GM11168 (cell line): Measurements from ENCODE around the gene MCTP1.

ENCODE experiments used
- in situ Hi-C: fragments of 300-500 bp; cut with MboI; formaldehyde crosslinking; loops from one replicate; pipeline ENCODE4 v1.12.0; 2022; ENCODE audit warnings: low sequenced_read_pairs; ENCODE audit not compliant: unreplicated experiment

The MCTP1 gene

GRCh38 chr5:94793816-94794198 is 491.1 kb downstream of the MCTP1 start:
- in situ Hi-C loops = no loop called here

- in situ Hi-C loops = no loop called here
Observed at GRCh38 chr5:94793113-94793815, 491.6 kb downstream of the MCTP1 start.

GRCh38 chr5:94791829-94792228 is 493.1 kb downstream of the MCTP1 start:
- in situ Hi-C loops = no loop called here

- in situ Hi-C loops = no loop called here
Observed at GRCh38 chr5:94788527-94788926, 496.4 kb downstream of the MCTP1 start.

- in situ Hi-C loops = no loop called here
Observed at GRCh38 chr5:94784536-94785505, 500.1 kb downstream of the MCTP1 start.

DNA sequence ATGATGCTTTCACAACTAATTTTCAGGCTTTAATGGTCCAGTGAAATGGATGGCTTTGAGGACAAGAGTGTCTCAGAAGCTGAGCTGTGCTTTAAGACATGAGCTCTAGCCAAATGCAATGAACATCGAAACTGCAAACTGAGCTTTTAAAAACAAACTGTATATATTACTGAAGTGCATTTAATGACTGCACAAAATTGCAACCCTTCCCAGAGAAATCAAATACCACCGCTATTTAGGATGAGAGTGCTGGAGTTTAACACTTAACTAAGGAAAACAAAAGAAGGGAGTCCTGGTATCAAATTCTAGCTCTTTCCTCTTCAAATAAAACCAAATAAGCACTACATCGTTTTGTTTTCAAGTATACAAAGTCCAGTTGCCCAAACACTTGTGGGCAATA is 502.5 kb downstream of the MCTP1 start:
- in situ Hi-C loops = no loop called here

DNA sequence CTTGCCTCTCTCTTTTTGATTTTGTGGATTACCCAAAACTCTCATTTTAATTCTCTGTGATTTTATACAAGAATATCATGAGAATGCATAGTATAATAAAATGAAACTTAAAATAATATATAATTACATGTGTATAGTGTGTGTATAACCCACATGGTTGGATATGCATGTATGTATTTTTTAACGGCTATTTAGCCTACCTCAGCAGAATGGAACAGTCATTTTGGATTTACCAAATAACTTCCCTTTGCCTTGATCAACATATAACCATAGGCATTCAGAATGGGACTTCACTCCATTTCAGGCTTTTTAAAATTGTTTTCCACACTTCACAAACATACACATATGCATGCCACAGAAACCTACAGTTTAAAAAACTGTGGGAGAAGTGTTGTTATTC is 505.2 kb downstream of the MCTP1 start:
- in situ Hi-C loops = no loop called here

GRCh38 chr5:94778732-94779131 is 506.2 kb downstream of the MCTP1 start:
- in situ Hi-C loops = no loop called here

DNA sequence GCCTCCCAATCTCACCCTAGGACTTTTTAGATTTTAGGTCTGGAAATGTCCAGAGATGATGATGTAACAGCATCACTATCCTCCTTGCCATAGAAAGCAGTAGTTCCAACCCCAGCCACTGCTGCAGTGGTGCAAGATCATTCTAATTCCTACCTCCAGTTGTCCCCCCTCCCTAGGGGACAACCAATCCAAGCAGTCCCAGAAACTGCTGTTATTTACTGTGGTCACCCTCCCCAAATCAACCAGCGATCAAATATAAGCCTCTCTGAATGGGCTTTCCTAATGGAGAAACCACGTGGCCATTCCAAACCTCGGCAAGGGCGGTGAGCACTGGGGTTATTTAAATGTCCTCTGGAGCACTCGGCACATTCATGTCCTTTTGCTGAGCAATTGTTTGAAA is 506.6 kb downstream of the MCTP1 start:
- in situ Hi-C loops = no loop called here

DNA sequence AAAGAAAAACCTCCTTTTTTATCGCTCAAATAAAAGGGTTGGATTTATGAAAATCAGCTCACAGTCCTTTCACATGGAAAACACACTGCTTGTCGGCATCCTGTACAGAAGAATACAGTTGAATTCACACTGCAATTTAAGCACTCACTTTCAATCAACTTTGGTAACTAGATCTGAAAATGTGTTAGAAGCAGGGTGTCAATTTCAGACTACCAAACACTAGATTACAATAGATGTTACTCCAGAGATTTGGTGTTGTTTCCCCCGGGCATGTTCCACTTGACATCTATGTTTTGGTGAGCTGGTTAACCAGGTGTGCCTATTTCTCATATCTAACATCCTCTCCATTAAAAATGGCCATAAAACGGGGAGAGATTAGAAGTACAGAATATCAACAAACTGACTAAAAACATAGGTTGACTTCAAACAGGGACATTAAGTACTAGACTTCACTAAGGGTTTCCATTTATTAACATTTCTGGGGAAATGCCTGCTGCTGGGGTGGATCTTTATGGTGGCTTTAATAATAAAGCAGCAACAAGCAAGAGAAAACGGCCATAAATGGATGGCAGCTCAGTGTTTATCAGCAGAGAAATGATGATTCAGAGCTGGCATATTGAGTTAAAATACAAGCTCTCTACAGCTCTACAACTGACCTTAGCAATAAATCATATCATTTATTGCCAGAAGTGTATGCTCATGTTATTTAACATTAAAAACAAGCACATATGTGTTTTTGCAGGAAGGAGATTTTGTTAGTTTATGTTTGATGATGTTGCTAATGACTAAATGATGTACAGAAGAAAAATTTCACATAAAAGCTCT is 507.6 kb downstream of the MCTP1 start:
- in situ Hi-C loops = no loop called here

DNA sequence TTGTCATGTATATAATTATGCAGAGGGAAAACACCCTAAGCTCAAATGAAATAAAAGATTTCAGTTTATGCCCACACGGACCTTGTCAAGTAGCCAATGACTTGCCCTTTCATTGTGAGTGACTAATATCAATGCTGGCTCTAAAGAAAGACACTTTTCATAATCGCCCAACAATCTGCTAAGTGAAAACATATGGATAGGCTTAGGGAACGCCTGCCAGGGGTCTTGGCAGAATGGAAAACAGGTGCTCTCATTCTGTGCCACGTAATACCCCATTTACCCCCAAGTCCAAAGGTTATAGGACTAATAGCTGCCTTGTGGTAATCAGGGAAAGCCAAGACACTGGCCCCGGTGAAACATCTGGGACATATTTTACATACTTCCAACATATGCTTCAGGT is 508.7 kb downstream of the MCTP1 start:
- in situ Hi-C loops = no loop called here

DNA sequence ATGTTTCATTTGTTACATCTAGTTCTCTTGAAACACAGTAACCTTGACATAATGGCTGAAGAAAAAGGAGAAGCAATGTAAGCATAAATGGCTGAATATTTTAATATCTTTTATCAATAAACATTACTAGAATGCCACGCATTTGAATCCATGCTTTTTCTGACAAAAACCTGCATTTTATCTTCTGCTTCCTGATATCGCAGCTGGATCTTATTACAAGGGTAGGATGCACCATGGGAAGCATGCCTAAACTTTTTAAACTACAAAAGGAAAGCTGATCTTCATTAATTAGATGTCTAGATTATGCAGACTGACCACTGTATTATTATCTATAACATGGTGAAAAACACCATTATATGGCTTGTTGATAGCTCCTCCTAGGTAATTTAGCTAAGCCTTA is 509.8 kb downstream of the MCTP1 start:
- in situ Hi-C loops = no loop called here

DNA sequence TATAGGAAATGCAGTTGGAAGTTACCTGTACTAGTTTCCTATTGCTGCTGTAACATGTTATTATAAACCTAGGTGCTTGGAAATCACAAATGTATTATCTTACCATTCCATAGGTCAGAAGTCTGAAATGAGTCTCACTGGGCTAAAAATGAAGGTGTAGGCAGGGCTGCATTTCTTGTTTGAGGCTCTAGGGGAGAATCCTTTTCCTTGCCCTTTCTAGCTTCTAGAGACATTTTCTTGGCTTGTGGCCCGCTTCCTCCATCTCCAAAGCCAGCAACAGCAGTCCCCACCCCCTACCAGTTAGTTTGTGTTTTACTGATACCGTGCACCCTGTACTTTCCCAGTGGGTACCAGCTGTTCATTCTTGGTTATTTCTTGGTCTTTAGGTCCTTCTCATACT is 513.2 kb downstream of the MCTP1 start:
- in situ Hi-C loops = no loop called here

- in situ Hi-C loops = no loop called here
Observed at GRCh38 chr5:94769996-94770395, 514.9 kb downstream of the MCTP1 start.

DNA sequence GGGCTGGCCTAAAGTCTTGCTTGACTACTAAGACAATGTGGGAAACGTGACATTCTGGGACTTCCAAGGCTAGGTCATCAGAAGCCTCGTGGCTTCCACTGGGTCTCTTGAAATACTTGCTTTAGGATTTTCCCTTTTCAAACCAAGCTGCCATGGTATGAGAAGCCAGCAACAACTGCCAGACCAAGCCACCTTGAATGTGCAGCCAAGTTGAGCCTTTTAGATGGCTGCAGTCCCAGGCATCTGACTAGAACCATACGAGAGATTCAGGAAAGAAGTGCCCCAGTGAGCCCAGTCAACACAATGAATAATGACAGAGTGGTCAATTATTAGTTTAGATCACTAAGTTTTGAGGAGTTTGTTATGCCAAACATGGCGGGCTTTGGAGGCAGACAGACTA is 523.1 kb downstream of the MCTP1 start:
- in situ Hi-C loops = no loop called here

DNA sequence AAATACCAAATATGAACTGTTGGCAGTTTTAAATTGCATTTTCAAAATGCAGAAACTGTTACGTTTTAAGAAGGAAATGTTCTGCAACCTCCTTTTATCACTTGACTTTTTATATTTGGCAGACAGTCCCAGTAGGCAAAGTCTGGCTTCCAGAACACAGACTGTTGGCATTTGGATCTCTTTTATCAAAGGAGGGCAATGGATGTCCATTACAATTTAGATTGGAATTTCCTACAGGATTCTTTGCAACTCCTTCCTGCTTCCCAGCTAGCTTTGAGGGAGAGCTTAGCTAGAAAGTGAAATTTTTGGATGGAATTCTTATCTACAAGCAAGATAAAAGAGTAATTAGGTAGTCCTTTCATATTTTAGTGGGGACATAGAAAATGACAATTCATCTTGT is 523.8 kb downstream of the MCTP1 start:
- in situ Hi-C loops = no loop called here

GRCh38 chr5:94759961-94760360 is 524.9 kb downstream of the MCTP1 start:
- in situ Hi-C loops = no loop called here

DNA sequence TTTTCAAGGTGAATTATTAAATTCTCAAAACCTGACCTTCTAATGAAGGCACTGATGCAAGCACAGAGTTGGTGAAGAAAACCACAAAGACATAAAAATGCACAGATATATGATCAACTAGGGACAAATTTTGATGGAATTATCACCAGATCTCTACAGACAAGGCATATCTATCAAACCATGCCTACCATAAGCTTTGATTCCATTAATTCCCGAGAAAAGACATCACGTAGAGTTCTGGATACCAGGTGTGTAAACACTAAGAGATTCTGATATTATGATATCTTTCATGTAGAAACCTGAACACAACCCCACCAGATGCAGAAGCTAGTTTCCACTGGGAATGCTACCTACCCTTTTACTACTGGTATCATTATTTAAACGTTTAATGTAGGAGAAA is 525.9 kb downstream of the MCTP1 start:
- in situ Hi-C loops = no loop called here

DNA sequence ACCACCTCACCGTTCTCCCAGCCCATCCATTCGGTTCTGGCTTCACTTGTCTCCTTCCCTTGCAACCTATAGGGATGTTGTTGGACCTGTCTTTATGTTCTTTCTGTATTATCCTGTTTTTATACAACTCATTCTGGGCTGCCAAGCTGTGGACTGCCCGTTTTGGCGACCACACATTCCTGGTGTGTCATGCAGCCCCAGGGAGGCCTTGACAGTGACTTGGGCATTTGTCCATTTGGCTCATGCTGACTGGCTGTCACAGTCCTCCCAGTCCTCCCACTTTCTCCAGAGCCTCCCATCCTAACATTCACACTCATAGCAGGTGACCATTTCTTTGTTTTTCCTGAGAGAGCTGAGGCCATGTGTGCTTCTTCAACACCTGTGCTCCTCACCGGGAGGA is 530.1 kb downstream of the MCTP1 start:
- in situ Hi-C loops = no loop called here

- in situ Hi-C loops = no loop called here
Observed at GRCh38 chr5:94751460-94751859, 533.4 kb downstream of the MCTP1 start.

DNA sequence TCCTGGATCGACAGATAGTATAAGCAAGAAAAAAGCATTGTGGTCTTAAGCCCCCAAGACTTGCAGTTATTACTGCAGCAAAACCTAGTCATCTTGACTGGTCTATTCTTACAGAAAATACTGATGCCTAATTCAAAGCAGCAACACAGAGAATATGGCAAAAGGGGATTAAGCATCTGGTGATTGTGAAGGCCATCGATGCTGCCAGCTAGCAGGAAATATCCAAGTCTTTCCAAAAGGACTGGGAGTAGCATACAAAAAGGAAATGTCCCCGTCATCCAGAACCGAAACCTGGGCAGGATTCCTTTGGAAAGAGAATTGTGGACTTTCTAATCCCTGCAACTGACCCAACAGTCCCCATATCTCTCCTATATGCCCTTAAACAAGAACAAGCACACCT is 534.2 kb downstream of the MCTP1 start:
- in situ Hi-C loops = no loop called here
